ENCODE measurements around the gene IBSP.

The IBSP gene, protein sequence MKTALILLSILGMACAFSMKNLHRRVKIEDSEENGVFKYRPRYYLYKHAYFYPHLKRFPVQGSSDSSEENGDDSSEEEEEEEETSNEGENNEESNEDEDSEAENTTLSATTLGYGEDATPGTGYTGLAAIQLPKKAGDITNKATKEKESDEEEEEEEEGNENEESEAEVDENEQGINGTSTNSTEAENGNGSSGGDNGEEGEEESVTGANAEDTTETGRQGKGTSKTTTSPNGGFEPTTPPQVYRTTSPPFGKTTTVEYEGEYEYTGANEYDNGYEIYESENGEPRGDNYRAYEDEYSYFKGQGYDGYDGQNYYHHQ

DNA sequence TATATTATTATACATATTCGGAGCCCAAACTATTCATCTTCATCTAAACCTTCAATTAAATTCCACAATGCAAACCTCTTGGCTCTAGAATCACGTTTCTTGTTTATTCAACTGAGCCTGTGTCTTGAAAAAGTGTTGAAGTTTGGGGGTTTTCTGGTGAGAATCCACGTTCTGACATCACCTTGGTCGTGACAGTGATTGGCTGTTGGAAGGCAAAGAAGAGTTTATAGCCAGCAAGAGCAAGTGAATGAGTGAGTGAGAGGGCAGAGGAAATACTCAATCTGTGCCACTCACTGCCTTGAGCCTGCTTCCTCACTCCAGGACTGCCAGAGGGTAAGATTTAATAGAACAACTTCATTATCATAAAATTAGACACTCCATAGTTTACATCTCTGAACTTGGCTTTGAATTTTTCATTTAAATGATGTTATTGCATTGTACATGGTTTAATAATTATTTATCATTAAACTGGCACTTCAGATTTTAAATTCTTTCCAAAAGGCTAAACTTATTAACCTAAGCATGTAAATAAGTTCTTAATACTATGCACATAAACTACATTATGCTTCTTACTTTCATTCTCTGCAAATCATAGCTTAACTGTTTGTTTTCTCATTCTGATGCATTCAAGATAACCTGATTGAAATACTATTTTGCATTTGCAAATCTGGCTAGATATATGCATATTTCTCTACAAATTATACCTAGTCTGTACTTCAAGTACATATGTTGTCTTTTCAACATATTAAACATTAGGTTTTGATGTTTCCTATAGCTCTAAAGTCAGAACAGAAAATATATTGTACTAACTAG, at the start of gene IBSP:
IBSP (plus strand) TSS at position 254 of the 813 bp plus-strand sequence. CDS start 2,808 bp downstream, outside the sequence.
- no peak for DNase-seq

DNA sequence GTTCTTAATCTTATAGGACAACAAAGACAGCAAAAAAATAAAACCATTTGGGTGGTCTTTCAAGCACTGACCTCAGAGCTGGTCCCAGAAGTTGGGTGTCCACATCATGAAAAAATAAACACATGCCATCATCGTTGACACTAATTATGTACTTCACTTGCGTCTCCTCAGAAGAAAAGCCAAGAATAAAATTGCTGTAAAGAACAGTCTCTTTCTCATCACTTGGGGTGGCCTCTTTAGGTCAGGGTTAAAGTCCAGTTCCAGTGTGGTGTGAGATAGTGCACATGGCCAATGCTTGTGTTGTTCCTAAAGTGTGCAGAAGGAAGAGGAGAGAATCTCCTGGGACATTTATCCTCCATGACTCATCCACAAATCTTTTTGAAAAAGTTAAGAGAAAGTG, 49.5 kb upstream of the IBSP start:
- no peak for DNase-seq

DNA sequence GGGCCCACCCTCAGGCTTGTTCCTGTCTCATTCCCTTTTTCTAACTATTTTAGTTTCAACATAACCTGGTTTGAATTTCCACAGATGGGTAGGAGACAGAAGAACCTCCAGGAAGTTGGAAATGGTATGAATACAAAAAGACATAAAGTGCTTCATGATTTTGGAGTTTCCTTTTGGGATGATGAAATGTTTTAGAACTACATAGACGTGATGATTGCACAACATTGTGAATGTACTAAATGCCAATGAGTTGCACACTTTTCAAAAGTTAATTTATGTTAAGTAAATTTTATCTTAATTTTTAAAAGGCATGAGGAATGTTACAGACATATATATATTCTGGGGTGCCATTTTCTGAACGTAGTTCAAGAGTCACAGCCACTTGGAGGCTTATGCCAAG, 41.1 kb upstream of the IBSP start:
- DNase-seq, result no peak

GRCh38 chr4:87762311-87762710, 37.0 kb upstream of the IBSP start:
- no peak for DNase-seq

DNA sequence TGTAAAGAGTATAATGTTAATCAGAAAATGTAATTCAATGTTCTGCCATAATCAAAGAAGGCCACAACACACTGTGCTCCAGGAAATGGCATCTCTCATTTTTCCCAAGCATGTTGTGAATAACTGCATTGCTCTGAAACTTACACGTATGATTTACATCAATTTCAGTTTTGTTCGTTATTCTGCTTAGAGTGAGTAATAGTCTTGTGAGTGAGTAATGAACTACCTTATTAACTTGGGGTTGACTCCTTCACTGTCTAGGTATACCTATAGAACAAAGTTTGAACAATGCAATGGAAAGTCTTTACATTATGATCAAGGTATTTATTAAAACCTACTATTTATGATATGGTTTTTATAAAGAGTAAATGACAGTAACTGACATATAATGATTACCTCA, 17.8 kb upstream of the IBSP start:
- no peak for DNase-seq

DNA sequence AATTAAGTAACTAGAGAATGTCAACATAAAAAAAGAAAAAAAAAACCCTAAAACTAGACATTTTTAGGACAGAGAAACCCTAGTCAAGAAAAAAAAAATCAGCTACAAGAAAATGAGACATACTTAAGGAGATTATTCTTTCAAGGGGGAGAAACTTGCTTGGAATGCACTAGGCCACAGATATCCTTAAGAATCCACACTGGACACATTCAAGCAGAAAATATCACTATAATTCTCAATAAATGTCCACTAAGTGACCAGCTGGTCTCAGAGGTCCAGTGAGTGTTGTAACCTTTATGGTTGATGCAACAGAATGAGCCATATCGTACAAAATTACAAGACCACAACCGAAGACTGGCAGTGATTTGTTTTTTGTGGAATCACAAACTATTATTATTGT, 15.6 kb upstream of the IBSP start:
- DNase-seq, result no peak

DNA sequence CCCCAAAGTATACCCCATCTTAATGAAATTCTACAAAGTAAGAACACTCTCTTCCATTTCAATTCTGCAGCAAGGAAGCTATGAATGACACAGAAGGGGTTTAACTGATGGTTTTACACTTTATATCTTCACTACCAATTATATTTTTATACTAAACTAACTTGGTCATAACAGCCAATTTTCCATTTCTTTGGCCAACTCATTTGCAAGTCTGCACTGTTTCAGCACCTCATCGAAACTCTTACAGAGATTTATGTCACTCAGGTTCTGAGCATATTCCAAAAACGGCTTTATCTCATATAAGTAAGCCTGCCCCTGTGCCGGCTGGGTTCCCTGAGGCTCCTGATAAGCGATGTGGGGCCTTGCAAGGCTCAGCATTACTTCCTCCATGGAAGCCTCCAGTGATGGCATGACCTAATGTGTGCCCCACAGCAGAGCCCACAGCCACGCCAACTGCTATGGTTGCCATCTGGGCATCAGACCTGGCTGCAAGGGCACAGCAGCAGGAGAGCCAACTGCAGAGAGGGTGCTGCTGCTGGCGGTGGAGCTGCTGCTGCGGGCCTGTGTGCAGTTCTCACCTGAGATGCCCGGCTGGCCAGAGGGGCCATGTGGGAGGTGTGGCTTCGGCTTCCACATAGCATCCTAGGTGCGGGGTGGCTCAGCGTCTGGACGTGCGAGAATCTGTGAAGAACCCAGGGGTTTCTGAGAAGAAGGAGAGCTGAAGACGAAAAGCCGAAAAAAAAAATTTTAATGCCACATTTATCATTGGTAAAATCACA, 13.4 kb upstream of the IBSP start:
- DNase-seq, result no peak

DNA sequence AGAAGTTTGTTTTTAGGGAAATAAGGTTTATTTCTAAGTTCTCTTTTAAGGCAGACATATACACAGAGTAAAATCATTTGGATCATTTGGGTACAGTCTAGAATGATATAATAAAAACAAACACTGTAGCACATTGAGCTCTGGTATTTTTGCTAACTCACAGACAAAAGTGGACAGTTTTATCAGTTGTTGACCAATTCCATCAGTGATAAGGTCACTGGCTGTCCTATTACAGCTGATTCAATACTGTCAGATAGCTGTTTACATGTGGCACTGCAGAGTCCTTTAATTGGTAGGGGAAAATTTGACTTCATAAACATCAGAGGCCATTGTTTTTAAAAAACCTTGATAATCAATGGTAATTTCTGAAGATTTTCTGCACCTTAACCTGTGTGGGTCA, 3.5 kb downstream of the IBSP start:
- DNase-seq, result no peak

DNA sequence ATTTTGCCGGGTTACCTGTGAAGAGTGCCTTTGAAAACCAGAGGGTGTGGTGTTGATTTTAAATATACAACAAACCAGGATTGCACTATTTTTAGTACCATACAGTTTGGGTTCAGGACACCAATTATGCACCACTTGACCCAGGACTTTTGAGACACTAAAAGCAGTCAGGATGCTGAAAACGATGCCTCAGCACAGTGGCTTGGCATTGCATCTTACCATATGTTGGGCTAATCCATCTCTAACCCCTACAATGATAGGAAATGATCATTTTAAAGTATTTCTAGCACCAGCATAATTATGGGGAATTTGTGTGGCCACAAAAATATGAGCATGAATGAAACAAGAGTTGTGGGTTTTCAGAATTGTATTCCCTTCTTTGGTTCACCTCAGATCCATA, 4.1 kb downstream of the IBSP start:
- no peak for DNase-seq

- DNase-seq, result no peak
Measured at GRCh38 chr4:87804871-87805270, 5.5 kb downstream of the IBSP start.

- no peak for DNase-seq
Measured at GRCh38 chr4:87805971-87806370, 6.6 kb downstream of the IBSP start.

- DNase-seq, result no peak
Measured at GRCh38 chr4:87806520-87806919, 7.2 kb downstream of the IBSP start.

DNA sequence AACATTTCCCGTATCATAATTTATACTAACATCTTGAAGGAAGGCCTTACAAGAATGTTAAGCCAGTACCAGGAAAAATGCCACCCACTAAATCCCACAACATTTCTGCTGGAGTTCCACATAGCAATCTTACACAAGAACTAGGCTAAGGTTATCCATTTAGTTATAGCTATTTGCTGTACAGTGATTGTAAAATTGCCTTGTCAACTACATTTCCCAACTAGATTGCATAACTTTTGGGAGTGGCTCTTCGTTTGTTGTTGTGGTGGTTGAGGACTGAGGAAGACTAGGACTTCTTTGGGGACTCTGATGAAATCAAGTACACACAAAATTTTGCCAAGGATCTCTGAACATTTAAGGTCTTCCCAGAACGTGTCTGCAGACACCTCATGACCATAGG, 8.0 kb downstream of the IBSP start:
- DNase-seq, result no peak

GRCh38 chr4:87811977-87812376, 12.6 kb downstream of the IBSP start:
- no peak for DNase-seq

DNA sequence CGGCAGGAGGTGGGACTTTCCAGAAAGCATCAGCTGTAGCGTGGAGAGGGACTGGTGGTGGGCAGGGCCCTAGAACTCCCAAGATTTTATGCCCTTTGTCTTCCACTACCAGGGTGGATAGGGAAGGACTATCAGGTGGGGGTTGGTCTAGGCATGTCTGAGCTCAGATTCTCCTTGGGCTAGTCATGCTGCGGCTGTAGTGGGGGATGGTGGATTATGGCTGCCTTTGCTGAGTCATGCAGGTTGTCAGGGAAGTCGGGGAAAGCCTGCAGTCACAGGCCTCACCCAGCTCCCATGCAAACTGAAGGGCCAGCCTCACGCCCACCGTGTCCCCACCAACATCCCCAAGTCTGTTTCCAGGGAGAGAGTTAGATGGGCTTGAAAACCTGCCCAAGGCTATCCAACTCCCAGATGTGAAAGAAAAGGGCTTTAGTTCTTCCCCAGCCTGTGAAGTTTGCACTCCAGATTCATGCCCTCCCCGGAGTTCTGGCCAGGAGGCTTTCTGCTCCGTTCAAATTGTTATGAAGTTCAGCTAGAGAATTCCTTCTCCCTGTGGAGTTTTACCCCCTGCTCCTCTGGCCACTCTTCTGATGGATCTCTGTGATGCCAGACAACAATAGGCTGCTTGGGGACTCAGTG, 20.0 kb downstream of the IBSP start:
- DNase-seq, result no peak

DNA sequence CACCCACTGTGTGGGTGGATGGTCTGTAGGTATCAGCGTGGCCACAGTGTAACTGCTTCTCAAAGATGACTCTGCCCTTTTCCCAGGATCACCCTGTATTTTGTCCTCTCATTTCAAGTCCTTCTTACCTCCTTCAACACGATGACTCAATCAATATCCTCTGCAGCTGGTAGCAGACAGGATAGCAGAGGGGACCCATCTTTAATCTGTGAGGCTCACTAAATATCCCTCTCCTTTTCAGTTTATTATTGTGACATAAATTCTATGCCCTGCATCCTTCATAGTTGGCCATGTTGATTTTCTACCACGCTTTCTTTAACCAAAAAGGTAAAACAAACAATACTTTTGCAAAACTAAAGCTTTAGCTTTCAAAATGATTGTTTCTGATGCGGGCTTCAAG, 23.8 kb downstream of the IBSP start:
- no peak for DNase-seq

GRCh38 chr4:87823724-87824123, 24.4 kb downstream of the IBSP start:
- DNase-seq, result no peak

- no peak for DNase-seq
Measured at GRCh38 chr4:87824352-87824751, 25.0 kb downstream of the IBSP start.

DNA sequence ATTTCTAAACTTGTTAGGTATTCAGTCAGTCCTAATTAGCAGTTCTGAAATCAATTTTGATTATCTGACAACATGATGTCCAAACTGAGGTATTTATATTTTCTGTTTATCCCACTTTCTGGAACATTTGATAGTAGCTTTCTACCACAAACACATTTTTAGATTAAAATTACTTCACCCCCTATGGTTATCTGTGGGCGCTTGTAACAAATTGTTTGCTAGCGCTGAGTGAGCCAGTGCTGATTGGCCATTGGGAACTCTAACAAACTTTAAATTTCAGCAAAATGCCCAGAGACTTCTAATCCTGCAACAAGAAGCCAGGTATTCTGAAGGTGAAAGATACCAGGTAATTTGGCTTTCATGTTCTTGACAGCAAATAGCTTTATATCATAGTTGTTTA, 33.3 kb downstream of the IBSP start, which contains the start of gene MEPE:
MEPE (plus strand) TSS at position 301 of the 400 bp plus-strand sequence. CDS start 1,746 bp downstream, outside the sequence.
- no peak for DNase-seq

GRCh38 chr4:87834401-87834800, 35.0 kb downstream of the IBSP start:
- no peak for DNase-seq

- no peak for DNase-seq
Measured at GRCh38 chr4:87835197-87835596, 35.8 kb downstream of the IBSP start.

DNA sequence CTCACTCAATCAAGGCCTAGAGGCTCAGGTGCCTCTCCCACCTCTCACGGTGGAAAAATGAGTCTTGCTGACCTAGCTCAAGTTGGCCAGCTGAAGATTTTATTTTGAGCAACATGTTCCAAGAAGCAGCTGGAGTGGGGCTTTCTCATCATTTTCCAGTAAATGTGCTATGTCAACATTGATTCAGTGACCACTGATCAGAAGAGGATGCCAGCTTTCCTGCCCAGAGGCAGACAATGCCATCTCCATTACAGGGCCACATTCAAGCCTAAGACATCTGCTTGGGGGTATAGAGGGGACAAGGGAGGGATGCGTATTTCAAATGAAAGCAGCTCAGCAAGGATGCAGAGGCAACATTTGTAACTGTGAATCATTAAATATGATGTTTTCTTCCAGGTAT, 36.4 kb downstream of the IBSP start:
- no peak for DNase-seq

GRCh38 chr4:87838205-87838604, 38.9 kb downstream of the IBSP start:
- no peak for DNase-seq

Data from right forelimb (tissue), 1 donor.